Measurements from ENCODE around the gene ESF1. TPM values are rescaled to one million over a fixed set of nuclear protein-coding genes. Genes with fewer than 3 reads are reported as not detected.

ESF1 gene
- total RNA-seq, 1 donor from 2014 or later, result 16.1 TPM

DNA sequence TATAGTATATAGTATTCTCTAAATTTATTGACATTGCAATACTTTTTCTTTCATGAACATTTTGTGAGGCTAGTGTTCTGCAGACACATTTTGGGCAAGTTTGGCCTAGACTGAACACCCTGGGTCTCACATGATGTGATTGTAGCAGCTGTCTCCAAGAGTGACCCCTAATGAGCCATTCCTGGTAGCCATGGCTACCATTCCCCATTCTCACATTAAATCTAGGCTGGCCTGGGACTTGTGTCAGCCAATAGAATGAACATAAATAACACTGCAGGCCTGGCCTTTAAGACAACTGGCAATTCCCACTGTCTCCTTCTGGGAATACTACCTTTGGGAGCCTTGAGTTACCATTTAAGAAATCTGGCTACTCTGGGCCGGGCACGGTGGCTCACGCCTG, 108.0 kb downstream of the ESF1 start:
- H3K4me1 Mint-ChIP-seq (ENCODE audit: low read depth, unreplicated experiment), result no peaks in the 10 kb centered on the region
- H3K9me3 Mint-ChIP-seq (ENCODE audit: unreplicated experiment), result peaks cover 2% of the 10 kb centered on the region
- no peaks in the 10 kb centered on the region for H3K27me3 Mint-ChIP-seq (ENCODE audit: unreplicated experiment)
- DNase-seq, result no peak
- TF ChIP-seq, protein P1, sequence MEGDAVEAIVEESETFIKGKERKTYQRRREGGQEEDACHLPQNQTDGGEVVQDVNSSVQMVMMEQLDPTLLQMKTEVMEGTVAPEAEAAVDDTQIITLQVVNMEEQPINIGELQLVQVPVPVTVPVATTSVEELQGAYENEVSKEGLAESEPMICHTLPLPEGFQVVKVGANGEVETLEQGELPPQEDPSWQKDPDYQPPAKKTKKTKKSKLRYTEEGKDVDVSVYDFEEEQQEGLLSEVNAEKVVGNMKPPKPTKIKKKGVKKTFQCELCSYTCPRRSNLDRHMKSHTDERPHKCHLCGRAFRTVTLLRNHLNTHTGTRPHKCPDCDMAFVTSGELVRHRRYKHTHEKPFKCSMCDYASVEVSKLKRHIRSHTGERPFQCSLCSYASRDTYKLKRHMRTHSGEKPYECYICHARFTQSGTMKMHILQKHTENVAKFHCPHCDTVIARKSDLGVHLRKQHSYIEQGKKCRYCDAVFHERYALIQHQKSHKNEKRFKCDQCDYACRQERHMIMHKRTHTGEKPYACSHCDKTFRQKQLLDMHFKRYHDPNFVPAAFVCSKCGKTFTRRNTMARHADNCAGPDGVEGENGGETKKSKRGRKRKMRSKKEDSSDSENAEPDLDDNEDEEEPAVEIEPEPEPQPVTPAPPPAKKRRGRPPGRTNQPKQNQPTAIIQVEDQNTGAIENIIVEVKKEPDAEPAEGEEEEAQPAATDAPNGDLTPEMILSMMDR (IDR thresholded peaks at IDR 0.05; ENCODE audit: partially characterized antibody, unreplicated experiment), result no peak
- H3K4me3 Mint-ChIP-seq (ENCODE audit: unreplicated experiment), result no peak overlapping the region
- no peaks in the 10 kb centered on the region for H3K36me3 Mint-ChIP-seq (ENCODE audit: unreplicated experiment)
- H3K27ac Mint-ChIP-seq (ENCODE audit: unreplicated experiment), result no peak overlapping the region

DNA sequence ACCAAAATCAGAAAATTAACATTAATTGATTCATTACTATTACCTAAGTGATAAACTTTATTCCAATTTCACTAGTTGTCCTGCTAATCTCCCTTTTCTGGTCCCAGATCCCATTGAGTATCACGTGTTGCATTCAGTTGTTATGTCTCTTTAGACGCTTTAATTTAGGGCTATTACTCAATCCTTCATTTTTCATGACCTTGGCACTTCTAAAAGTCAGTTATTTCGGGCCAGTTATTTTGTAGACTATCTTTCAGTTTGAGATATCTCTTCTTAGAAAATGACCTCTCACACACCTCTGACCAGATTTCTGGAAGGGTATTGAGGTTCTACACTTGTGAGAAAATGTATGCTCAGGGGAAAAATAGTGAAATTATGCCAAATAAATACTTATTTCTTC, 112.0 kb downstream of the ESF1 start:
- Mint-ChIP-seq H3K9me3 (ENCODE audit: unreplicated experiment) (peaks cover 2% of the 10 kb centered on the region), H3K36me3 (ENCODE audit: unreplicated experiment) (no peaks in the 10 kb centered on the region), H3K27me3 (ENCODE audit: unreplicated experiment) (no peaks in the 10 kb centered on the region), H3K4me3 (ENCODE audit: unreplicated experiment) (no peak overlapping the region), H3K4me1 (ENCODE audit: low read depth, unreplicated experiment) (no peaks in the 10 kb centered on the region), H3K27ac (ENCODE audit: unreplicated experiment) (no peak overlapping the region)
- TF ChIP-seq, protein P1 (IDR thresholded peaks at IDR 0.05; ENCODE audit: partially characterized antibody, unreplicated experiment), result no peak
- DNase-seq, result no peak

DNA sequence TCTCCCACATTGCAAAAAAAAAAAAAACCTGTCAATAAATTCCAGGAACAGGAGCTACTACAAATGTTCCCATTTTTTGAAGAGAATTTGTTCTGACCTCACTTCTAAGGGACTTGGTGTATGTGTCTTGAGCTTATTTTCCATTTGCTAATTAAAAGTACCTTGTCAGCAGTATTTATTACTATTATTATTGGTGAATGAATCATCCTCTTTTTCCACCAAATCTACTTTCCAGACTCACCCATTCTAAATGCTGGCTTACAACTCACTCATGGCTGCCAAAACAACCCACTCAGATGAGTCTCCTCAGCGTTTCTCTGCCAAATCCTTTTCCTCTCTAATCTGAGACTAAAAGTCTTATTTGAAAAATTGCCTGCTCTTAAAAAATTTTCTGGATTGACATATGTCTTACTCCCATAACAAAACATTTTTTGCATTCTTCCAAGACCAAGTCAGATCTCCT, 112.8 kb downstream of the ESF1 start:
- Mint-ChIP-seq H3K36me3 (ENCODE audit: unreplicated experiment) (no peaks in the 10 kb centered on the region), H3K27ac (ENCODE audit: unreplicated experiment) (no peak overlapping the region), H3K9me3 (ENCODE audit: unreplicated experiment) (peaks cover 2% of the 10 kb centered on the region), H3K27me3 (ENCODE audit: unreplicated experiment) (no peaks in the 10 kb centered on the region), H3K4me1 (ENCODE audit: low read depth, unreplicated experiment) (no peaks in the 10 kb centered on the region), H3K4me3 (ENCODE audit: unreplicated experiment) (no peak overlapping the region)
- DNase-seq, result no peak
- TF ChIP-seq, protein P1 (IDR thresholded peaks at IDR 0.05; ENCODE audit: partially characterized antibody, unreplicated experiment), result no peak

DNA sequence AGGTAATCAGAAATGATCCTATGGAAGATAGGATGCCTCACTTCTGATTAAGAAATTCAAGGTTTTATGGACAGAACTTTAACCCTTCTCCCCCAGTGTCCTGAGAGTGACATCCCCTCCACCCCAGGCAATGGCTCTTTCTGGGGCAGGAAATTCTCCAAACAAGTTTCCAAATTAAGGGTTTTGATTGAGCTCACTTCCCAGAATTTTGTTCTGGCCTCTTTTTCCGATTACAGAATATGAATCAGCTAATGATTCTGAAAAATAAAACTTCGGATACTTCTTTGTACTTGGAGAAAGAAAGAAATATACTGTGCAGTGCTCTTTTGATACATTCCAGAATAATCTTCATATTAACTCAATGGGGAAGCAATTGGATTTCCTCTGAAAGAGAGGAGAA, 113.2 kb downstream of the ESF1 start:
- TF ChIP-seq, protein P1 (IDR thresholded peaks at IDR 0.05; ENCODE audit: partially characterized antibody, unreplicated experiment), result no peak
- Mint-ChIP-seq H3K4me3 (ENCODE audit: unreplicated experiment) (no peak overlapping the region), H3K27me3 (ENCODE audit: unreplicated experiment) (no peaks in the 10 kb centered on the region), H3K36me3 (ENCODE audit: unreplicated experiment) (no peaks in the 10 kb centered on the region), H3K4me1 (ENCODE audit: low read depth, unreplicated experiment) (no peaks in the 10 kb centered on the region), H3K9me3 (ENCODE audit: unreplicated experiment) (peaks cover 2% of the 10 kb centered on the region), H3K27ac (ENCODE audit: unreplicated experiment) (no peak overlapping the region)
- DNase-seq, result no peak

GRCh38 chr20:13670160-13670559, 114.6 kb downstream of the ESF1 start:
- H3K4me1 Mint-ChIP-seq (ENCODE audit: low read depth, unreplicated experiment), result no peaks in the 10 kb centered on the region
- no peak overlapping the region for H3K27ac Mint-ChIP-seq (ENCODE audit: unreplicated experiment)
- H3K9me3 Mint-ChIP-seq (ENCODE audit: unreplicated experiment), result peaks cover 2% of the 10 kb centered on the region
- H3K36me3 Mint-ChIP-seq (ENCODE audit: unreplicated experiment), result no peaks in the 10 kb centered on the region
- H3K4me3 Mint-ChIP-seq (ENCODE audit: unreplicated experiment), result no peak overlapping the region
- TF ChIP-seq, protein P1 (IDR thresholded peaks at IDR 0.05; ENCODE audit: partially characterized antibody, unreplicated experiment), result no peak
- no peaks in the 10 kb centered on the region for H3K27me3 Mint-ChIP-seq (ENCODE audit: unreplicated experiment)
- DNase-seq, result no peak
